Measurements from ENCODE around the gene PCDH9. TPM values are rescaled to one million over a fixed set of nuclear protein-coding genes. Genes with fewer than 3 reads are reported as not detected.

Gene PCDH9
- total RNA-seq, 1 experiment from 2014 or later: 2.2 TPM

- no peaks in the 10 kb centered on the region for H3K27me3 ChIP-seq (replicated peaks)
- H3K27ac ChIP-seq: no peak overlapping the region
- H3K36me3 ChIP-seq: no peaks in the 10 kb centered on the region
- no peaks in the 10 kb centered on the region for H3K9me3 ChIP-seq (replicated peaks)
- DNase-seq (ENCODE audit: low read depth in 1 of 2, low spot score in 2 of 2): no peak
- no peak overlapping the region for H3K4me3 ChIP-seq
- H3K4me1 ChIP-seq (replicated peaks): no peaks in the 10 kb centered on the region
Measured at GRCh38 chr13:66405908-66406802, 824.0 kb downstream of the PCDH9 start.

- no peak overlapping the region for H3K4me3 ChIP-seq
- H3K27ac ChIP-seq: no peak overlapping the region
- H3K4me1 ChIP-seq (replicated peaks): no peaks in the 10 kb centered on the region
- no peak for DNase-seq (ENCODE audit: low read depth in 1 of 2, low spot score in 2 of 2)
- no peaks in the 10 kb centered on the region for H3K9me3 ChIP-seq (replicated peaks)
- H3K36me3 ChIP-seq: no peaks in the 10 kb centered on the region
- H3K27me3 ChIP-seq (replicated peaks): no peaks in the 10 kb centered on the region
Measured at GRCh38 chr13:66402546-66402945, 827.6 kb downstream of the PCDH9 start.

- Histone ChIP-seq H3K4me1 (replicated peaks) (no peaks in the 10 kb centered on the region), H3K9me3 (replicated peaks) (no peaks in the 10 kb centered on the region), H3K4me3 (no peak overlapping the region), H3K36me3 (no peaks in the 10 kb centered on the region), H3K27ac (no peak overlapping the region), H3K27me3 (replicated peaks) (no peaks in the 10 kb centered on the region)
- no peak for DNase-seq (ENCODE audit: low read depth in 1 of 2, low spot score in 2 of 2)
Measured at GRCh38 chr13:66402066-66402465, 828.1 kb downstream of the PCDH9 start.

- H3K27ac ChIP-seq: no peak overlapping the region
- DNase-seq (ENCODE audit: low read depth in 1 of 2, low spot score in 2 of 2): no peak
- no peaks in the 10 kb centered on the region for H3K4me1 ChIP-seq (replicated peaks)
- H3K9me3 ChIP-seq (replicated peaks): no peaks in the 10 kb centered on the region
- no peak overlapping the region for H3K4me3 ChIP-seq
- no peaks in the 10 kb centered on the region for H3K36me3 ChIP-seq
- no peaks in the 10 kb centered on the region for H3K27me3 ChIP-seq (replicated peaks)
Measured at GRCh38 chr13:66400292-66400691, 829.8 kb downstream of the PCDH9 start.

- H3K4me1 ChIP-seq (replicated peaks): no peaks in the 10 kb centered on the region
- H3K9me3 ChIP-seq (replicated peaks): no peaks in the 10 kb centered on the region
- no peak for DNase-seq (ENCODE audit: low read depth in 1 of 2, low spot score in 2 of 2)
- no peaks in the 10 kb centered on the region for H3K27me3 ChIP-seq (replicated peaks)
- no peak overlapping the region for H3K4me3 ChIP-seq
- H3K36me3 ChIP-seq: no peaks in the 10 kb centered on the region
- no peak overlapping the region for H3K27ac ChIP-seq
Measured at GRCh38 chr13:66399873-66400272, 830.3 kb downstream of the PCDH9 start.

- H3K27me3 ChIP-seq (replicated peaks): no peaks in the 10 kb centered on the region
- H3K27ac ChIP-seq: no peak overlapping the region
Measured at GRCh38 chr13:66397133-66397532, 833.0 kb downstream of the PCDH9 start.

GRCh38 chr13:66391322-66391721 is 838.8 kb downstream of the PCDH9 start:
- no peak overlapping the region for H3K27ac ChIP-seq
- no peak for DNase-seq (ENCODE audit: low read depth in 1 of 2, low spot score in 2 of 2)

More at GRCh38 chr13:66397133-66397532, 833.0 kb downstream of the PCDH9 start:
- Histone ChIP-seq H3K9me3 (replicated peaks) (no peaks in the 10 kb centered on the region), H3K36me3 (no peaks in the 10 kb centered on the region), H3K4me1 (replicated peaks) (no peaks in the 10 kb centered on the region), H3K4me3 (no peak overlapping the region)
- DNase-seq (ENCODE audit: low read depth in 1 of 2, low spot score in 2 of 2): no peak

GRCh38 chr13:66378894-66379293 is 851.2 kb downstream of the PCDH9 start:
- Histone ChIP-seq H3K4me1 (replicated peaks) (no peaks in the 10 kb centered on the region), H3K9me3 (replicated peaks) (no peaks in the 10 kb centered on the region), H3K4me3 (no peak overlapping the region), H3K27me3 (replicated peaks) (no peaks in the 10 kb centered on the region), H3K36me3 (no peaks in the 10 kb centered on the region), H3K27ac (no peak overlapping the region)
- no peak for DNase-seq (ENCODE audit: low read depth in 1 of 2, low spot score in 2 of 2)

More at GRCh38 chr13:66391322-66391721, 838.8 kb downstream of the PCDH9 start:
- no peaks in the 10 kb centered on the region for H3K36me3 ChIP-seq
- no peaks in the 10 kb centered on the region for H3K27me3 ChIP-seq (replicated peaks)
- H3K4me3 ChIP-seq: no peak overlapping the region
- H3K9me3 ChIP-seq (replicated peaks): no peaks in the 10 kb centered on the region
- no peaks in the 10 kb centered on the region for H3K4me1 ChIP-seq (replicated peaks)

GRCh38 chr13:66377569-66377968 is 852.6 kb downstream of the PCDH9 start:
- no peaks in the 10 kb centered on the region for H3K27me3 ChIP-seq (replicated peaks)
- H3K4me3 ChIP-seq: no peak overlapping the region
- H3K9me3 ChIP-seq (replicated peaks): no peaks in the 10 kb centered on the region
- H3K36me3 ChIP-seq: no peaks in the 10 kb centered on the region
- H3K27ac ChIP-seq: no peak overlapping the region
- H3K4me1 ChIP-seq (replicated peaks): no peaks in the 10 kb centered on the region
- DNase-seq (ENCODE audit: low read depth in 1 of 2, low spot score in 2 of 2): no peak

- H3K4me3 ChIP-seq: no peak overlapping the region
- no peaks in the 10 kb centered on the region for H3K27me3 ChIP-seq (replicated peaks)
- H3K9me3 ChIP-seq (replicated peaks): no peaks in the 10 kb centered on the region
- no peak for DNase-seq (ENCODE audit: low read depth in 1 of 2, low spot score in 2 of 2)
- no peaks in the 10 kb centered on the region for H3K4me1 ChIP-seq (replicated peaks)
- no peak overlapping the region for H3K27ac ChIP-seq
- H3K36me3 ChIP-seq: no peaks in the 10 kb centered on the region
Measured at GRCh38 chr13:66375756-66376155, 854.4 kb downstream of the PCDH9 start.

- Histone ChIP-seq H3K27ac (no peak overlapping the region), H3K36me3 (no peaks in the 10 kb centered on the region), H3K4me3 (no peak overlapping the region), H3K9me3 (replicated peaks) (no peaks in the 10 kb centered on the region), H3K4me1 (replicated peaks) (no peaks in the 10 kb centered on the region), H3K27me3 (replicated peaks) (no peaks in the 10 kb centered on the region)
- no peak for DNase-seq (ENCODE audit: low read depth in 1 of 2, low spot score in 2 of 2)
Measured at GRCh38 chr13:66369666-66370065, 860.5 kb downstream of the PCDH9 start.

GRCh38 chr13:66367356-66367755 is 862.8 kb downstream of the PCDH9 start:
- no peaks in the 10 kb centered on the region for H3K36me3 ChIP-seq
- no peaks in the 10 kb centered on the region for H3K27me3 ChIP-seq (replicated peaks)
- DNase-seq (ENCODE audit: low read depth in 1 of 2, low spot score in 2 of 2): no peak
- no peaks in the 10 kb centered on the region for H3K9me3 ChIP-seq (replicated peaks)
- H3K4me1 ChIP-seq (replicated peaks): no peaks in the 10 kb centered on the region
- H3K27ac ChIP-seq: no peak overlapping the region
- H3K4me3 ChIP-seq: no peak overlapping the region

GRCh38 chr13:66365101-66365500 is 865.0 kb downstream of the PCDH9 start:
- no peak overlapping the region for H3K4me3 ChIP-seq
- H3K36me3 ChIP-seq: no peaks in the 10 kb centered on the region
- no peaks in the 10 kb centered on the region for H3K27me3 ChIP-seq (replicated peaks)
- H3K9me3 ChIP-seq (replicated peaks): no peaks in the 10 kb centered on the region
- H3K4me1 ChIP-seq (replicated peaks): no peaks in the 10 kb centered on the region
- H3K27ac ChIP-seq: no peak overlapping the region
- DNase-seq (ENCODE audit: low read depth in 1 of 2, low spot score in 2 of 2): no peak

GRCh38 chr13:66364346-66364745 is 865.8 kb downstream of the PCDH9 start:
- no peak for DNase-seq (ENCODE audit: low read depth in 1 of 2, low spot score in 2 of 2)
- H3K4me1 ChIP-seq (replicated peaks): no peaks in the 10 kb centered on the region
- no peak overlapping the region for H3K4me3 ChIP-seq
- no peaks in the 10 kb centered on the region for H3K9me3 ChIP-seq (replicated peaks)
- H3K36me3 ChIP-seq: no peaks in the 10 kb centered on the region
- no peak overlapping the region for H3K27ac ChIP-seq
- no peaks in the 10 kb centered on the region for H3K27me3 ChIP-seq (replicated peaks)
